ENCODE results near the gene GTF3C4.

- TF ChIP-seq YY1 (IDR thresholded peaks at IDR 0.05; ENCODE audit: insufficient read depth, insufficient read length) (no peak), ZNF274 (IDR thresholded peaks at IDR 0.05; ENCODE audit: low read depth, low read length) (no peak)
These were observed 39.0 kb upstream of the GTF3C4 start for GRCh38 chr9:132631280-132631679.
